H9 (cell line): ENCODE measurements around the gene IFT27. TPM values are rescaled to one million over a fixed set of nuclear protein-coding genes. Genes with fewer than 3 reads are reported as not detected.

ENCODE experiments used
- DNase-seq: peaks from one replicate; pipeline ENCODE4 v3.0.0-alpha.2; 2017
- H2AFZ ChIP-seq: one replicate; pipeline ENCODE4 v1.6.1; 2013; ENCODE audit warnings: mild to moderate bottlenecking, low read length, control low read depth, moderate library complexity
- H2AK5ac ChIP-seq: 2 replicates; pipeline ENCODE4 v1.6.1; 2013; ENCODE audit warnings: low read length, control low read depth, mixed read lengths; ENCODE audit not compliant: insufficient read length
- H2BK120ac ChIP-seq: one replicate; pipeline ENCODE4 v1.6.1; 2013; ENCODE audit warnings: low read depth, mild to moderate bottlenecking, low read length, control low read depth, inconsistent platforms; ENCODE audit not compliant: poor library complexity, severe bottlenecking
- H2BK12ac ChIP-seq: 2 replicates; pipeline ENCODE4 v1.6.1; 2013; ENCODE audit warnings: low read length, control low read depth, mixed read lengths, low read depth; ENCODE audit not compliant: insufficient read length
- H2BK15ac ChIP-seq: 2 replicates; pipeline ENCODE4 v1.6.1; 2013; ENCODE audit warnings: low read depth, low read length, control low read depth
- H2BK20ac ChIP-seq: one replicate; pipeline ENCODE4 v1.6.1; 2013; ENCODE audit warnings: low read depth, mild to moderate bottlenecking, low read length, control low read depth, inconsistent platforms; ENCODE audit not compliant: poor library complexity, severe bottlenecking
- H2BK5ac ChIP-seq: 2 replicates; pipeline ENCODE4 v1.6.1; 2013; ENCODE audit warnings: low read length, control low read depth, mixed read lengths; ENCODE audit not compliant: insufficient read length
- H3K14ac ChIP-seq: 2 replicates; pipeline ENCODE4 v1.6.1; 2013; ENCODE audit warnings: low read length, control low read depth; ENCODE audit not compliant: insufficient read depth
- H3K18ac ChIP-seq: 2 replicates; pipeline ENCODE4 v1.6.1; 2013; ENCODE audit warnings: low read depth, mild to moderate bottlenecking, mixed read lengths, low read length, control low read depth; ENCODE audit not compliant: insufficient read length
- H3K23ac ChIP-seq: 2 replicates; pipeline ENCODE4 v1.6.1; 2013; ENCODE audit warnings: low read length, control low read depth, mixed read lengths, low read depth; ENCODE audit not compliant: insufficient read length
- H3K23me2 ChIP-seq: 2 replicates; pipeline ENCODE4 v1.6.1; 2013; ENCODE audit warnings: low read depth, mild to moderate bottlenecking, mixed read lengths, low read length, control low read depth; ENCODE audit not compliant: insufficient read length, poor library complexity, severe bottlenecking
- H3K27ac ChIP-seq: 2 replicates; pipeline ENCODE4 v1.5.1; 2013; ENCODE audit warnings: low read length, control low read depth, mixed read lengths, low read depth; ENCODE audit not compliant: insufficient read length
- H3K27me3 ChIP-seq: 2 replicates; pipeline ENCODE4 v1.6.1; 2013; ENCODE audit warnings: low read length, control low read depth, inconsistent platforms; ENCODE audit not compliant: insufficient read depth
- H3K4ac ChIP-seq: 2 replicates; pipeline ENCODE4 v1.6.1; 2013; ENCODE audit warnings: low read depth, mild to moderate bottlenecking, control low read depth, inconsistent platforms, low read length, moderate library complexity
- H3K4me1 ChIP-seq: 2 replicates; pipeline ENCODE4 v1.6.1; 2013; ENCODE audit warnings: low read length, control low read depth, inconsistent platforms; ENCODE audit not compliant: insufficient read depth
- H3K4me2 ChIP-seq: 2 replicates; pipeline ENCODE4 v1.6.1; 2013; ENCODE audit warnings: low read length, control low read depth, mixed read lengths; ENCODE audit not compliant: insufficient read length, insufficient read depth
- H3K56ac ChIP-seq: 2 replicates; pipeline ENCODE4 v1.6.1; 2013; ENCODE audit warnings: low read depth, mild to moderate bottlenecking, mixed read lengths, low read length, control low read depth; ENCODE audit not compliant: insufficient read length
- H3K79me1 ChIP-seq: 2 replicates; pipeline ENCODE4 v1.6.1; 2013; ENCODE audit warnings: low read depth, mild to moderate bottlenecking, moderate library complexity, low read length, control low read depth, inconsistent platforms; ENCODE audit not compliant: insufficient read depth, poor library complexity, severe bottlenecking
- H3K79me2 ChIP-seq: 2 replicates; pipeline ENCODE4 v1.6.1; 2013; ENCODE audit warnings: low read length, control low read depth, inconsistent platforms; ENCODE audit not compliant: insufficient read depth
- H3K9ac ChIP-seq: 2 replicates; pipeline ENCODE4 v1.6.1; 2013; ENCODE audit warnings: low read length, control low read depth, mixed read lengths; ENCODE audit not compliant: insufficient read length; ENCODE audit errors: extremely low read depth
- H3K9me3 ChIP-seq: one replicate; pipeline ENCODE4 v1.6.1; 2013; ENCODE audit warnings: low read depth, low read length, inconsistent platforms; ENCODE audit not compliant: control insufficient read depth
- H3T11ph ChIP-seq: one replicate; pipeline ENCODE4 v1.6.1; 2013; ENCODE audit warnings: mild to moderate bottlenecking, low read length, control low read depth, inconsistent platforms
- H4K20me1 ChIP-seq: one replicate; pipeline ENCODE4 v1.6.1; 2013; ENCODE audit not compliant: control insufficient read depth, insufficient read length, insufficient read depth
- H4K5ac ChIP-seq: 2 replicates; pipeline ENCODE4 v1.6.1; 2013; ENCODE audit warnings: low read depth, mild to moderate bottlenecking, mixed read lengths, low read length, control low read depth; ENCODE audit not compliant: insufficient read length
- H4K8ac ChIP-seq: replicated peaks from 2 replicates; pipeline ENCODE4 v1.6.1; 2013; ENCODE audit warnings: low read length, control low read depth, mixed read lengths, low read depth; ENCODE audit not compliant: insufficient read length
- H4K91ac ChIP-seq: 2 replicates; pipeline ENCODE4 v1.6.1; 2013; ENCODE audit warnings: low read depth, mild to moderate bottlenecking, moderate library complexity, mixed read lengths, low read length, control low read depth; ENCODE audit not compliant: insufficient read length
- H3K27ac Mint-ChIP-seq, 3 experiments: 2 replicates in 2 of 3; 3 replicates in 1 of 3; pipeline ENCODE4 v1.8.0; 2020 to 2021; ENCODE audit warnings: mixed read lengths in 3 of 3, mild to moderate bottlenecking in 1 of 3, moderate library complexity in 1 of 3
- H3K27me3 Mint-ChIP-seq: 2 replicates; pipeline ENCODE4 v1.8.0; 2021; ENCODE audit warnings: low read depth, mild to moderate bottlenecking, moderate library complexity, mixed read lengths
- H3K36me3 Mint-ChIP-seq, 3 experiments: 2 replicates in 2 of 3; 3 replicates in 1 of 3; pipeline ENCODE4 v1.8.0; 2020 to 2021; ENCODE audit warnings: low read depth in 3 of 3, mixed read lengths in 3 of 3; ENCODE audit not compliant: insufficient read depth in 1 of 3
- H3K4me1 Mint-ChIP-seq, 2 experiments: 2 replicates each; pipeline ENCODE4 v1.8.0; 2020; ENCODE audit warnings: mixed read lengths in 2 of 2
- H3K4me3 Mint-ChIP-seq, 2 experiments: 2 replicates in 1 of 2; 3 replicates in 1 of 2; pipeline ENCODE4 v1.8.0; 2020 to 2021; ENCODE audit warnings: mild to moderate bottlenecking in 2 of 2, mixed read lengths in 2 of 2, moderate library complexity in 1 of 2
- H3K9me3 Mint-ChIP-seq, 2 experiments: 2 replicates in 1 of 2; 3 replicates in 1 of 2; pipeline ENCODE4 v1.8.0; 2020; ENCODE audit warnings: mild to moderate bottlenecking in 2 of 2, mixed read lengths in 2 of 2, moderate library complexity in 1 of 2
- WGBS: extraction: QIAGEN DNeasy Blood & Tissue Kit; methylation state at CpG from one replicate; pipeline ENCODE4 v1.1.7; 2013; ENCODE audit warnings: missing lambda C conversion rate, low lambda C conversion rate, mixed read lengths; ENCODE audit not compliant: insufficient read length; ENCODE audit errors: extremely low coverage; 5-methylcytosine and 5-hydroxymethylcytosine counted together
- total RNA-seq: library from RNA; stranded (reverse); gene quantifications from 2 replicates; pipeline ENCODE4 v1.2.1, GENCODE V29; 2021
- TF ChIP-seq, protein P1 (sequence below): fragments of 200-600 bp; sonication (generic); conservative IDR thresholded peaks from 3 replicates; pipeline ENCODE4 v1.8.0; 2021; ENCODE audit warnings: antibody characterized with exemption, mild to moderate bottlenecking

IFT27 gene
- total RNA-seq, 1 experiment from 2014 or later: 43.4 TPM

DNA sequence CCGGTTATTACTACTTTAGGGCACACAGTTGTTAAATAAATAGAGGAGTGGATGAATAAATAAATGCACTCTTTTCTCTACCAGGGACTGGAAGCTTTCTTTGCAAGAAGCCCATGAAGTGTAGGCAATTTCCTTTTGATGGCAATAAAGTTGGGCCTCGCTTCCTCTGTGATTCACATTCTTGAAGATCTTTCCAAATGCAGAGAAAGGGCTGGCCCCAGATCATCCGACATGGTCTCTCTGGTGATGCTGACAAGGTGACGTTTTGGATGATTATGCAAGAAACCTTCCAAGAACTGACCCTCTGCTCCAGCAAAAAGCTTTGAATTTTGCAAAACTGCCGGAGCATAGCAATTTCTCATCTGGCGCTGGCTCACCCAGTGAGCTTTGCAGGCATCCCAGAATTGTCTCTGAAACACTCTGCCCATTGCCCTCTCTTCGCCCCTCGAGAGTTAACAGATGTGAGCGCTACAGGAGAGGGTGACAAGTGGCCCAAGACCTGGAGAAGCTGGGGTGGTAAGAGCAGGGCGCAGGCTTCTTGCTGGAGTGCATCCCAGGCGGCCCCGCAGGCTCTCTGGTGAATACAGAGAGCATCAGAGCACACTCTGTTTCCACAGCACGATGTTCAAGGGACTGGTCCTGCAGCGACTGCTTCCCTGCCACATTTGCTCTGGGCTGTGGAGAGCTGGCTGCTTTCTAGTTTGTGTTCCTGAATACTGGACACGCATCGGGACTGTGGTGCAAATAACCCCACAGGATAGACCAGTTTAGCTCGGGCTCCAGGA lies 11.5 kb upstream of the IFT27 start:
- Histone ChIP-seq H3K9me3 (no peaks in the 10 kb centered on the region), H3K23ac (no peak overlapping the region), H2BK20ac (no peak overlapping the region), H3T11ph (no peak overlapping the region), H3K27me3 (no peaks in the 10 kb centered on the region), H3K14ac (no peak overlapping the region), H2BK12ac (no peak overlapping the region), H4K8ac (no peak overlapping the region), H3K18ac (no peak overlapping the region), H3K56ac (no peak overlapping the region), H3K79me1 (no peaks in the 10 kb centered on the region), H3K4me1 (no peaks in the 10 kb centered on the region), H3K23me2 (no peaks in the 10 kb centered on the region), H3K9ac (no peak overlapping the region), H4K20me1 (no peaks in the 10 kb centered on the region), H3K4me2 (no peak overlapping the region), H3K4ac (no peak overlapping the region), H3K79me2 (0 out of 2 replicates have a peak, but pooled peaks cover 2% of the 10 kb centered on the region), H2AFZ (no peak overlapping the region), H2BK15ac (no peak overlapping the region), H4K91ac (no peak overlapping the region), H3K27ac (no peak overlapping the region), H2BK120ac (no peak overlapping the region), H2BK5ac (no peak overlapping the region), H2AK5ac (no peak overlapping the region), H4K5ac (no peak overlapping the region)
- Mint-ChIP-seq H3K27ac (no peak overlapping the region; a peak in 1 of 7 replicates), H3K4me1 (peaks cover 8 to 19% of the 10 kb centered on the region in 2 experiments), H3K27me3 (peaks cover 43% of the 10 kb centered on the region), H3K9me3 (no peaks in the 10 kb centered on the region), H3K4me3 (no peak overlapping the region), H3K36me3 (no peaks in the 10 kb centered on the region)
- WGBS: no CpG with 5 or more reads among the region's 17 CpGs
- DNase-seq: no peak
- TF ChIP-seq, protein P1, sequence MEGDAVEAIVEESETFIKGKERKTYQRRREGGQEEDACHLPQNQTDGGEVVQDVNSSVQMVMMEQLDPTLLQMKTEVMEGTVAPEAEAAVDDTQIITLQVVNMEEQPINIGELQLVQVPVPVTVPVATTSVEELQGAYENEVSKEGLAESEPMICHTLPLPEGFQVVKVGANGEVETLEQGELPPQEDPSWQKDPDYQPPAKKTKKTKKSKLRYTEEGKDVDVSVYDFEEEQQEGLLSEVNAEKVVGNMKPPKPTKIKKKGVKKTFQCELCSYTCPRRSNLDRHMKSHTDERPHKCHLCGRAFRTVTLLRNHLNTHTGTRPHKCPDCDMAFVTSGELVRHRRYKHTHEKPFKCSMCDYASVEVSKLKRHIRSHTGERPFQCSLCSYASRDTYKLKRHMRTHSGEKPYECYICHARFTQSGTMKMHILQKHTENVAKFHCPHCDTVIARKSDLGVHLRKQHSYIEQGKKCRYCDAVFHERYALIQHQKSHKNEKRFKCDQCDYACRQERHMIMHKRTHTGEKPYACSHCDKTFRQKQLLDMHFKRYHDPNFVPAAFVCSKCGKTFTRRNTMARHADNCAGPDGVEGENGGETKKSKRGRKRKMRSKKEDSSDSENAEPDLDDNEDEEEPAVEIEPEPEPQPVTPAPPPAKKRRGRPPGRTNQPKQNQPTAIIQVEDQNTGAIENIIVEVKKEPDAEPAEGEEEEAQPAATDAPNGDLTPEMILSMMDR: no peak
